ENCODE measurements around the gene FRAS1.
"Not testable (repeated sequence)": the region's sequence is repeated elsewhere in the genome, so short reads cannot be mapped to it uniquely, and the experiment has no call there.

Gene FRAS1

GRCh38 chr4:78057135-78057599 lies at the start of gene FRAS1:
FRAS1 (plus strand) TSS chr4:78057323; CDS start chr4:78058010, 687 bp downstream.
- peak within 1 kb of the TSS; percentile 83 for H3K27ac ChIP-seq
- DNase-seq (ENCODE audit: low read depth, low spot score): no peak

DNA sequence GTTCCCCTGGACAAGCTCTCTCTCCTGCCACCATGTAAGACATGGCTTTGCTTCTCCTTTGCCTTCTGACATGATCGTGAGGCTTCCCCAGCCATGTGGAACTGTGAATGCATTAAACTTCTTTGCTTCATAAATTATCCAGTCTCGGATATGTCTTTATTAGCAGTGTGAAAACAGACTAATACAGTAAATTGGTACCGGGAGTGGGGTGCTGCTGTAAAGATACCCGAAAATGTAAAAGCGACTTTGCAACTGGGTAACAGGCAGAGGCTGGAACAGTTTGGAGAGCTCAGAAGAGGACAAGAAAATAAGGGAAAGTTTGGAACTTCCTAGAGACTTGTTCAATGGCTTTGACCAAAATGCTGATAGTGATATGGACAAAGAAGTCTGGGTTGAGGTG lies 46.1 kb upstream of the FRAS1 start:
- not testable (repeated sequence) for DNase-seq (ENCODE audit: low read depth, low spot score); H3K27ac ChIP-seq

DNA sequence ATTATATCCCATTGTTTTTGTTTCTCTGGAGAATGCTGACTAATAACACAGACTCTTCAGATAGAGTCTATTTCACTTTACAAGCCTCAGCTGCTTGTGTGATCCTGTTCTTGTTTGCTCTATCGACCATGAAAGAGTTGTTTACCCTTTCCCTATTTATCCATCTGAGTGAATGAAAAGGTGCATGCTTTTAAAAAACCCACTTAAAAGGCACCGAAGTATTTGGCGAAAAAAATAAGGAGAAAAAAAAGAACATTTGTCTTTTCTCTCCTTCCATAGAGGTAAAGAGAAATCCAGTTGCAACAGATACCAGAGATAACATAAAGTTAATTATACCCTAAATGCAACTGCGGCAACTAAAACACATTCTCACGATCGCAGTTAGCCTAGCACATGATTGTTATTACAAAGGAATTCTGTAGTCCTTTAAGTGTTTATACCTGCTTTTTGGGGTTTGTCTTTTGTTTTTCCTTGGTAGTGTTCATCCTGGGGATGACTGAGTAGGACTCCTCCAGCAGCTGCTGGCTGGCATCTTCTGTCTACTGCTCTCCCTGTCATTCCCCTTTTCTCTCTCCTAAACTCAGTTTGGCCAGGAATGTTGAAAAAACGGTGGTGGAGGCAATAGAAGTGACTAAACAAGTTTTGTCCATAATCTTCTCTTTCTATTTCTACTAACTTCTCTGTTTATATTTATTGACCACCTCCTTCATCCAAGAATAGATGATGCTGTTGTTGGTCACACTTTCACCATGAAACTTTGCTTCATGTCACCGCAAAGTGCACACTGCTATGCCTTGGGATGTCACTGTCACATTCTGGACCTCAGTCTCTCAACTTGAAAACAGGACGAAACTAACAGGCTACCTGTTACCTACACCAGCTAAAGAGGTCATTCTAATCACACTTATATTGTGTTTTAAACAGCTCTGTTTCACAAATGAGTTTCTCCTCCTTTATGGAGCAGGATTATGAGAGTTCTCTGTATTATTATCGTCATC lies 41.9 kb upstream of the FRAS1 start:
- no peak overlapping the region for H3K27ac ChIP-seq
- no peak for DNase-seq (ENCODE audit: low read depth, low spot score)

- DNase-seq (ENCODE audit: low read depth, low spot score): no peak
- H3K27ac ChIP-seq: no peak overlapping the region
Observed at GRCh38 chr4:78018271-78019049, 38.7 kb upstream of the FRAS1 start.

GRCh38 chr4:78019414-78019813 lies 37.7 kb upstream of the FRAS1 start:
- no peak overlapping the region for H3K27ac ChIP-seq
- DNase-seq (ENCODE audit: low read depth, low spot score): no peak

- H3K27ac ChIP-seq: no peak overlapping the region
- DNase-seq (ENCODE audit: low read depth, low spot score): no peak
Observed at GRCh38 chr4:78020677-78021076, 36.4 kb upstream of the FRAS1 start.

- no peak for DNase-seq (ENCODE audit: low read depth, low spot score)
- H3K27ac ChIP-seq: no peak overlapping the region
Observed at GRCh38 chr4:78022517-78022916, 34.6 kb upstream of the FRAS1 start.

DNA sequence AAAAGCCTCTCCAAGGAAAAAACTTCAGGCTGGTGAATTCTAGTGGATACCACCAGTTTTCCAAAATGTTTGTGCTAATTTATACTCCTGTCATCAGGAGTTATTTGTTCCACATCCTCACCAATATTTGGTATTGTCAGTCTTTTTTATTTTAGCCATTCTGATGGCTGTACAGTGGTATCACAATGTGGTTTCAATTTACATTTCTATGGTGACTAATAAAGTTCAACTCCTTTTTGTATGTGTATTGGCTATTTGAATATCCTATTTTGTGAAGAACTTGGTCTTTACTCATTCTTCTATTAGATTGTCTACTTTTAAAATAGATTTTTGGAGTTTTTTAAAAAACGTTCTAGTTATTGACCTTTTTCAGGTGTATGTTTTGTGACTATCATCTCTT lies 33.0 kb upstream of the FRAS1 start:
- no peak overlapping the region for H3K27ac ChIP-seq
- DNase-seq (ENCODE audit: low read depth, low spot score): no peak

DNA sequence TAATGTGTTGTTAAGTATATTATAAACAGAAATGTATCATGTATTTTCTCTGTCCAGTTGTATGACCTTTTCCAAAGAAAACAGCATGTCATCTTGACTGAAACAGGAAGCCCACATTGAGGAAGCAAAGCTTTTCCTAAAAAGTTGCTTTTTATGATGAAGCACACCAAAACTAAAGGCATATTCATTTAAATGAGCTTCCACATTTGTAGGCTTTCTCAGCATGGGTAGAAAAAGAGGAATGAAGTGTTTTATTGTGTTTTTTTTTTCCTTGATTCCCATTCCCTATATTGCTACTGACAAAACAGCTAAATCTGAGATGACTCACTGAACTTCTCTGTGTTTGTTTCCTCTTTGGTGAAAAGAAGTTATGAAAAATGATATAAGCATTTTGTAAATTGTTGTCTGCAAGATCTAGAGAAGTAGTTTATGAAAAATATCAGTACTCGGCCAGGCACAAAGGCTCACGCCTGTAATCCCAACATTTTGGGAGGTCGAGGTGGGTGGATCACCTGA lies 32.5 kb upstream of the FRAS1 start:
- no peak for DNase-seq (ENCODE audit: low read depth, low spot score)
- H3K27ac ChIP-seq: no peak overlapping the region

- no peak for DNase-seq (ENCODE audit: low read depth, low spot score)
- no peak overlapping the region for H3K27ac ChIP-seq
Observed at GRCh38 chr4:78031417-78031950, 25.6 kb upstream of the FRAS1 start.

GRCh38 chr4:78032446-78032845 lies 24.7 kb upstream of the FRAS1 start:
- DNase-seq (ENCODE audit: low read depth, low spot score): no peak
- H3K27ac ChIP-seq: no peak overlapping the region

DNA sequence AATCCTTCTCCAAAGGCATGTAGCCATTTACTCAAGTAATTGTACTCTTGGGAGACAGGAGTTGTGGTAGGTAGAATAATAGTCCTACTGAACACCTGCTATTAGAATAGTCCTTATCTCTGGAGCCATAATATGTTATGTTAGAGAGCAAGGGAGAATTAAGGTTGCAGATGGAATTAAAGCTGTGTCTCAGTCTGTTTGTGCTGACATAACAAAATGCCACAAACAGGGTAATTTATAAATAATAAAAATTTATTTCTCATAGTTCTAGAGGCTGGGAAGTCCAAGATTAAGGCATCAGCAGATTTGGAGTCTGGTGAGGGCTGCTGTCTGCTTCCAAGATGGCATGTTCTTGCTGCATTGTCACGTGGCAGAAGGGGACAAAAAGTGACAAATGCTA lies 24.2 kb upstream of the FRAS1 start:
- H3K27ac ChIP-seq: no peak overlapping the region
- DNase-seq (ENCODE audit: low read depth, low spot score): no peak

DNA sequence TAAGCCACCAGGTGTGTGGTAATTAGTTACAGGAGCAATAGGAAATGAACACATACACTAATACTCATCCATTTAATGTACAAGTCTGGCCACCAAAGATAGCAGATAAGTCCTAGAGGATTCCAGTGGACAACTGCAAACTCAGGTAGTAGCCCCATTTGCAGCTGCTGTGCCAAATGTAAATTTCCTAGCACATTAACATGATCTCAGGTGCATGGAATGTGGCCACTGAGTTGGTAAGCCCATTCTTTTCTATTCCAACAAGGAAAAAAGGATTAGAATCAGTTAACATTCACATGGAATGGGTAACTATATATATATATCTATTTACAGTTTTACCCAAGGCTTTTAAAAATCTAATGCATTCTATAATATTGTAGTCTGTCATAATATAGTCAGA lies 23.3 kb upstream of the FRAS1 start:
- no peak for DNase-seq (ENCODE audit: low read depth, low spot score)
- no peak overlapping the region for H3K27ac ChIP-seq

DNA sequence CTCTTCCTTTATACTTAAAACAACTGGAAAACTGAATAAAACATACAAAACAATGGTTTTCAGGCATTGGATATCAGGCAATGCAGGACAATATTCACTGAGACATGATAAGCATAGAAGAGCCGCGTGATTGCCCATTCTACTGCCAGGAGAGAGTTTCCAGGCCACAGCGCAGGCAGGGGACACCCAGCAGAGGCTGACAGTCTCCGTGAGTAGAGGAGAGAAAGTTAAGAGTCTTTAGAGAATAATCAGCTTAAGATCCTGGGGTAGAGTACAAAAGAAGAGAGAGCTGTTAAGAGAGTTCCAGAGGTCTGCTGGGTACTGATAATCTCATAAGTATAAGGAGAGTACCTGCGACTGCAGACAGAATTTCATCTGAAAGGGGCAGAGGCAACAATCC lies 18.4 kb upstream of the FRAS1 start:
- DNase-seq (ENCODE audit: low read depth, low spot score): no peak
- no peak overlapping the region for H3K27ac ChIP-seq

GRCh38 chr4:78039678-78040077 lies 17.4 kb upstream of the FRAS1 start:
- no peak for DNase-seq (ENCODE audit: low read depth, low spot score)
- H3K27ac ChIP-seq: no peak overlapping the region

DNA sequence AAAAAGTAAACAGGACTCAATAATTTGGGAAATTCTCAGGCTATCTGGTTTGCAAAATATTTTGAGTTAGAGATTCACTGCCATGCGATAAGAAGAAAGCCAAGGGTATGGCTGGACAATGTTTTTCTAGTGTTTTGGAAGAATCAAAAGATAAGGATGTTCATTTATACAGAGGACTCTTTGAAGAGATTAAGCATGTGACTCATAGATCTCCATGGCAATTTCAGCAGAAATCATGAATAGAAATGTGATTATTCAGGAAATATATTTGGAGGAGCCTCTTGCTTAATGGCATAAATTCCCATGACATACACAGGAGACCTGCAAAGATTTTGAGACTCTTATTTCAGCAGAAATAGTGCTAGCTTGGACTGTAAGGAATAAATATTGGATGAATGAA lies 16.7 kb upstream of the FRAS1 start:
- H3K27ac ChIP-seq: no peak overlapping the region
- DNase-seq (ENCODE audit: low read depth, low spot score): no peak

- no peak for DNase-seq (ENCODE audit: low read depth, low spot score)
- no peak overlapping the region for H3K27ac ChIP-seq
Observed at GRCh38 chr4:78047366-78047765, 9.8 kb upstream of the FRAS1 start.

GRCh38 chr4:78056265-78057129 lies 626 bp upstream of the FRAS1 start:
- H3K27ac ChIP-seq: peak overlapping the region; percentile 83
- no peak for DNase-seq (ENCODE audit: low read depth, low spot score)

DNA sequence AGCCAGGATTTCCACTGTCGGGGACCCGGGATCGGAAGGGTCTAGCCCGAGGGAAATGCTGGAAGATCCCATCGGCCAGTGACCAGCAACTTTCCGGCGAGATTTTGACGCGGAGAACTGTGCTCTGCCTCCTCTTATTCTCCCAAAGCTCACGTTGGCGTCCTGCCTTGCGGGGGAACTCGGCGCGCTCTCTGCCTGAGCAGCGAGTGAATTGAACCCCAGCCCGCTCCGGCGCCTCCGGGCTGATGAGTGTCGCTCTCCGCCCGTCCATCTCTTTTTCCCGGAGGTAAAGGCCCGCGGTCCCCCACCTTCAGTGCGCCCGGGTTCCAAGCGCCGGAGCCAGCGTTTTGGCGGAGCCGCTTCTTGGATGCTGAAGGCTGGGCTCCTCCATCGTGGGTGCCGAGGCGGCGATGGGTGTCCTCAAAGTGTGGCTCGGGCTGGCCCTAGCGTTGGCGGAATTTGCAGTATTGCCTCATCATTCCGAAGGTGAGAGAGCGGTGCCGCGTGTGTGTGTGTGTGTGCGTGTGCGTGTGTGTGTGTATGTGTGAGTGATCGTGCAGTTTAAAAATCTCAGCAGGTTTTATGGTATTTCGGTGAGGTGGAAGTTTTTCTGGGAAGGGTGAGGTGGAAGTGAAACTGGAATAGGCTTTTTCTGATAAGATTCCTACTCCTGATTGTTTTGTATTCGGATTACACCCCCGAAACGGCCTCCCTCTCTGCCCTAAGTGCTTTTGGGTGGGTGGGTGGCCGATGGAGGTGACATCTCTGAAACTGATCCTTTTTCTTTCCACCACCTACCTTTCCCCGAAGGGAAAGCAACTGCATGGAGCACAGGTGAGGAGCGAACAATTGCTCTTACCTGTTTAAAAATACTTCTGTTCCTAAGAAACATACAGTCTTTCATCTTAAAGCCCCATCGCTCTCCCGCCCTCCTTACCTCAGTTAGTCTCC lies 752 bp downstream of the FRAS1 start:
- peak overlapping the region; percentile 83 for H3K27ac ChIP-seq
- no peak for DNase-seq (ENCODE audit: low read depth, low spot score)
